Measurements from ENCODE around the gene PRKCE. TPM values are rescaled to one million over a fixed set of nuclear protein-coding genes. Genes with fewer than 3 reads are reported as not detected.

Gene PRKCE
- total RNA-seq, 3 donors from 2014 or later (not counting 1 experiment from before 2014, with no cell fraction given) = 35.2 to 42.1 (median 38.6) TPM

- peaks cover 8% of the 10 kb centered on the region for H3K4me1 ChIP-seq (ENCODE audit: control insufficient read depth, insufficient read depth, low read length)
- no peak for TF ChIP-seq CTCF (IDR thresholded peaks at IDR 0.05)
- H3K36me3 Mint-ChIP-seq = no peaks in the 10 kb centered on the region
- DNase-seq (no peak), ATAC-seq (no peak)
- H3K4me3 ChIP-seq (ENCODE audit: low read length) = no peak overlapping the region
- intact Hi-C loops (cut with micrococcal nuclease) = no loop called here
- H3K27me3 Mint-ChIP-seq (ENCODE audit: low read depth in 2 of 2) = no peaks in the 10 kb centered on the region
- H3K4me3 Mint-ChIP-seq = no peak overlapping the region
- H3K36me3 ChIP-seq (ENCODE audit: control insufficient read depth, insufficient read depth, low read length) = no peaks in the 10 kb centered on the region
- H3K9me3 Mint-ChIP-seq = no peaks in the 10 kb centered on the region
- WGBS (ENCODE audit: insufficient coverage) = 94% methylated on average over 9 of the region's 9 CpGs
- no peaks in the 10 kb centered on the region for H3K9me3 ChIP-seq (ENCODE audit: control insufficient read depth, insufficient read depth, low read length)
- H3K27ac Mint-ChIP-seq = no peak overlapping the region
- H3K4me1 Mint-ChIP-seq = peaks cover 16 to 21% of the 10 kb centered on the region in 2 donors
- H3K27ac ChIP-seq (ENCODE audit: low read length) = no peak overlapping the region
- no peaks in the 10 kb centered on the region for H3K27me3 ChIP-seq (ENCODE audit: control insufficient read depth, insufficient read depth, low read length)
These were observed 256.1 kb downstream of the PRKCE start for GRCh38 chr2:45907592-45907991.

- TF ChIP-seq CTCF (IDR thresholded peaks at IDR 0.05) = no peak
- no peaks in the 10 kb centered on the region for H3K27me3 Mint-ChIP-seq (ENCODE audit: low read depth in 2 of 2)
- intact Hi-C loops (cut with micrococcal nuclease) = no loop called here
- H3K27ac Mint-ChIP-seq = no peak overlapping the region
- peaks cover 16 to 21% of the 10 kb centered on the region in 2 donors for H3K4me1 Mint-ChIP-seq
- no peak overlapping the region for H3K4me3 Mint-ChIP-seq
- Histone ChIP-seq H3K27ac (ENCODE audit: low read length) (no peak overlapping the region), H3K9me3 (ENCODE audit: control insufficient read depth, insufficient read depth, low read length) (no peaks in the 10 kb centered on the region), H3K4me1 (ENCODE audit: control insufficient read depth, insufficient read depth, low read length) (peaks cover 8% of the 10 kb centered on the region), H3K27me3 (ENCODE audit: control insufficient read depth, insufficient read depth, low read length) (no peaks in the 10 kb centered on the region), H3K4me3 (ENCODE audit: low read length) (no peak overlapping the region), H3K36me3 (ENCODE audit: control insufficient read depth, insufficient read depth, low read length) (no peaks in the 10 kb centered on the region)
- H3K36me3 Mint-ChIP-seq = no peaks in the 10 kb centered on the region
- DNase-seq (no peak), ATAC-seq (no peak)
- H3K9me3 Mint-ChIP-seq = no peaks in the 10 kb centered on the region
- 94% methylated on average over 12 of the region's 12 CpGs for WGBS (ENCODE audit: insufficient coverage)
These were observed 257.1 kb downstream of the PRKCE start for GRCh38 chr2:45908316-45909170.

GRCh38 chr2:45909171-45909565 is 257.7 kb downstream of the PRKCE start:
- WGBS (ENCODE audit: insufficient coverage) = 59% methylated on average over 2 of the region's 3 CpGs
- H3K27ac Mint-ChIP-seq = no peak overlapping the region
- TF ChIP-seq CTCF (IDR thresholded peaks at IDR 0.05) = no peak

More at GRCh38 chr2:45909171-45909565, 257.7 kb downstream of the PRKCE start:
- no peak for DNase-seq
- Histone ChIP-seq H3K27me3 (ENCODE audit: control insufficient read depth, insufficient read depth, low read length) (no peaks in the 10 kb centered on the region), H3K36me3 (ENCODE audit: control insufficient read depth, insufficient read depth, low read length) (no peaks in the 10 kb centered on the region), H3K9me3 (ENCODE audit: control insufficient read depth, insufficient read depth, low read length) (no peaks in the 10 kb centered on the region), H3K27ac (ENCODE audit: low read length) (no peak overlapping the region), H3K4me3 (ENCODE audit: low read length) (no peak overlapping the region), H3K4me1 (ENCODE audit: control insufficient read depth, insufficient read depth, low read length) (peaks cover 8% of the 10 kb centered on the region)
- H3K27me3 Mint-ChIP-seq (ENCODE audit: low read depth in 2 of 2) = no peaks in the 10 kb centered on the region
- no peak overlapping the region for H3K4me3 Mint-ChIP-seq
- H3K9me3 Mint-ChIP-seq = no peaks in the 10 kb centered on the region
- ATAC-seq = no peak
- H3K4me1 Mint-ChIP-seq = peaks cover 16 to 21% of the 10 kb centered on the region in 2 donors
- H3K36me3 Mint-ChIP-seq = no peaks in the 10 kb centered on the region
- intact Hi-C loops (cut with micrococcal nuclease) = no loop called here
